ENCODE measurements around the gene GPR108. TPM values are rescaled to one million over a fixed set of nuclear protein-coding genes. Genes with fewer than 3 reads are reported as not detected.

The GPR108 gene
- polyA plus RNA-seq, 1 of the 3 experiments (the other 2 are of a cell fraction), result 54.2 TPM

- TF ChIP-seq TAF1 (IDR thresholded peaks at IDR 0.05; ENCODE audit: borderline replicate concordance, low read depth, low read length), result no peak
- TF ChIP-seq USF1 (IDR thresholded peaks at IDR 0.05; ENCODE audit: borderline replicate concordance, low read depth), result no peak
Observed at GRCh38 chr19:6743714-6744380, 6.5 kb upstream of the GPR108 start (continued).

DNA sequence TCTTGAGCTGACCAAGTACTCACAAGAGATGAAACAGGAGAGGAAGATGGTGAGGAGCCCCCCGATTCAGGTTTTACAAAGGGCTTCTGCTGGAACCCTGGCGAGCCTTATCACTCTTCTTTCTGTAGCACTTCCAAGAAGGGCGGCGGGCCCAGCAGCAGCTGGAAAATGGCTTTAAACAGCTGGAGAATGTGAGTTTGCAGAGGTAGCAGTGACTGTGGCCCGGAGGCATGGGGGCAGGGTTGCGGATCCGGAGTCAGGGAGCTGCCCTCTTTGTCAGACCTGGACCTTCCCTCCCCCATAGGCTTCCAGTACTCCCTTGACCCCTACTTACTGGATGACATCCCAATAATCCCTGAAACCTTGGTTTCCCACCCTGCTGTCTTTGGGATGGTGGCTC lies 5.7 kb upstream of the GPR108 start:
- Histone ChIP-seq H3K9ac (no peak overlapping the region), H4K20me1 (ENCODE audit: insufficient read depth) (no peaks in the 10 kb centered on the region), H3F3A (replicated peaks; ENCODE audit: insufficient read depth) (peaks cover 28% of the 10 kb centered on the region), H3K4me1 (ENCODE audit: control insufficient read depth in 1 of 2, insufficient read depth in 2 of 2, low read depth in 1 of 2, low read length in 1 of 2) (peaks cover 12 to 29% of the 10 kb centered on the region in 2 experiments; a peak in 3 of 4 replicates), H3K4me2 (no peak overlapping the region), H3K36me3 (replicated peaks in 1 of 2; ENCODE audit: control insufficient read depth in 1 of 2, insufficient read depth in 2 of 2, low read length in 1 of 2) (peaks cover 12 to 34% of the 10 kb centered on the region in 2 experiments), H3K9me3 (no peaks in the 10 kb centered on the region), H3K9me2 (no peaks in the 10 kb centered on the region), H3K79me2 (ENCODE audit: insufficient read depth) (peaks cover 40% of the 10 kb centered on the region), H2AFZ (ENCODE audit: low read depth) (no peak overlapping the region), H3K4me3 (ENCODE audit: low read depth in 2 of 2, low read length in 1 of 2) (no peak overlapping the region), H3K27ac (ENCODE audit: low read depth in 2 of 2, low read length in 1 of 2) (no peak overlapping the region), H3K27me3 (ENCODE audit: insufficient read depth) (no peaks in the 10 kb centered on the region)
- DNase-seq, result no peak
- no peak for TF ChIP-seq USF2 (IDR thresholded peaks at IDR 0.05; ENCODE audit: borderline replicate concordance, low read depth, low read length)
- TF ChIP-seq EP300 (IDR thresholded peaks at IDR 0.05; ENCODE audit: borderline replicate concordance in 1 of 2, low read depth in 1 of 2, low read length in 1 of 2), result no peak
- TF ChIP-seq MEF2A (IDR thresholded peaks at IDR 0.05; ENCODE audit: borderline replicate concordance, low read depth), result no peak
- no peak for TF ChIP-seq USF1 (IDR thresholded peaks at IDR 0.05; ENCODE audit: borderline replicate concordance, low read depth)
- no peak for TF ChIP-seq FOXM1 (IDR thresholded peaks at IDR 0.05; ENCODE audit: low read depth)
- no peak for TF ChIP-seq MXI1 (IDR thresholded peaks at IDR 0.05; ENCODE audit: low read depth, low read length)
- TF ChIP-seq RFX5 (IDR thresholded peaks at IDR 0.05; ENCODE audit: low read length), result no peak
- no peak for TF ChIP-seq CHD2 (IDR thresholded peaks at IDR 0.05; ENCODE audit: low read length, partially characterized antibody)
- TF ChIP-seq, protein P1, sequence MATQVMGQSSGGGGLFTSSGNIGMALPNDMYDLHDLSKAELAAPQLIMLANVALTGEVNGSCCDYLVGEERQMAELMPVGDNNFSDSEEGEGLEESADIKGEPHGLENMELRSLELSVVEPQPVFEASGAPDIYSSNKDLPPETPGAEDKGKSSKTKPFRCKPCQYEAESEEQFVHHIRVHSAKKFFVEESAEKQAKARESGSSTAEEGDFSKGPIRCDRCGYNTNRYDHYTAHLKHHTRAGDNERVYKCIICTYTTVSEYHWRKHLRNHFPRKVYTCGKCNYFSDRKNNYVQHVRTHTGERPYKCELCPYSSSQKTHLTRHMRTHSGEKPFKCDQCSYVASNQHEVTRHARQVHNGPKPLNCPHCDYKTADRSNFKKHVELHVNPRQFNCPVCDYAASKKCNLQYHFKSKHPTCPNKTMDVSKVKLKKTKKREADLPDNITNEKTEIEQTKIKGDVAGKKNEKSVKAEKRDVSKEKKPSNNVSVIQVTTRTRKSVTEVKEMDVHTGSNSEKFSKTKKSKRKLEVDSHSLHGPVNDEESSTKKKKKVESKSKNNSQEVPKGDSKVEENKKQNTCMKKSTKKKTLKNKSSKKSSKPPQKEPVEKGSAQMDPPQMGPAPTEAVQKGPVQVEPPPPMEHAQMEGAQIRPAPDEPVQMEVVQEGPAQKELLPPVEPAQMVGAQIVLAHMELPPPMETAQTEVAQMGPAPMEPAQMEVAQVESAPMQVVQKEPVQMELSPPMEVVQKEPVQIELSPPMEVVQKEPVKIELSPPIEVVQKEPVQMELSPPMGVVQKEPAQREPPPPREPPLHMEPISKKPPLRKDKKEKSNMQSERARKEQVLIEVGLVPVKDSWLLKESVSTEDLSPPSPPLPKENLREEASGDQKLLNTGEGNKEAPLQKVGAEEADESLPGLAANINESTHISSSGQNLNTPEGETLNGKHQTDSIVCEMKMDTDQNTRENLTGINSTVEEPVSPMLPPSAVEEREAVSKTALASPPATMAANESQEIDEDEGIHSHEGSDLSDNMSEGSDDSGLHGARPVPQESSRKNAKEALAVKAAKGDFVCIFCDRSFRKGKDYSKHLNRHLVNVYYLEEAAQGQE (IDR thresholded peaks at IDR 0.05; ENCODE audit: low read depth, low read length), result no peak
- no peak for TF ChIP-seq NRF1 (IDR thresholded peaks at IDR 0.05; ENCODE audit: low read depth, low read length)
- TF ChIP-seq JUND (IDR thresholded peaks at IDR 0.05), result no peak
- TF ChIP-seq TAF1 (IDR thresholded peaks at IDR 0.05; ENCODE audit: borderline replicate concordance, low read depth, low read length), result no peak
- no peak for TF ChIP-seq TCF12 (IDR thresholded peaks at IDR 0.05)
- TF ChIP-seq ZBTB33 (IDR thresholded peaks at IDR 0.05; ENCODE audit: borderline replicate concordance, low read depth), result no peak
- TF ChIP-seq GATA2 (CRISPR knock-in tag; IDR thresholded peaks at IDR 0.05), result no peak
- no peak for TF ChIP-seq SMC3 (IDR thresholded peaks at IDR 0.05; ENCODE audit: low read depth, low read length)
- ChIA-PET POLR2A (no interaction called here), CTCF (interaction anchor here (0.8 to 2.1 kb wide), 2 partner anchors 10 to 121 kb away, joined by 3 to 6 read pairs; no protein-coding TSS in a partner anchor)
- WGBS (ENCODE audit: low lambda C conversion rate), result 92% methylated on average over 7 of the region's 7 CpGs

Data from SK-N-SH (cell line).